PC-3 (cell line): ENCODE data around the gene ASXL1. TPM values are rescaled to one million over a fixed set of nuclear protein-coding genes. Genes with fewer than 3 reads are reported as not detected.

Experiments used
- ATAC-seq: fragments of 200-7000 bp; cut with Tn5 transposase; 2 replicates; pipeline ENCODE4 v1.9.1; 2020; ENCODE audit warnings: mild to moderate bottlenecking, moderate library complexity
- BruUV-seq: library from RNA; stranded (reverse); fragments of 400-500 nt; replicated peaks from 2 replicates; lab custom pipeline; 2021; lab: Mats Ljungman, UMichigan
- CTCF ChIA-PET: fragments of 300-600 bp; sonication (Branson Sonifier 250); formaldehyde crosslinking; loops from one replicate; lab custom pipeline; 2022; ENCODE audit warnings: antibody characterized with exemption; lab: Charles Lee
- POLR2A ChIA-PET: fragments of 300-600 bp; sonication (Branson Sonifier 250); formaldehyde crosslinking; loops from one replicate; lab custom pipeline; 2022; ENCODE audit warnings: antibody characterized with exemption; ENCODE audit not compliant: unreplicated experiment; lab: Charles Lee
- DNase-seq: peaks from one replicate; pipeline ENCODE4 v3.0.0-alpha.2; 2015
- H2AFZ ChIP-seq: fragments of 300-600 bp; sonication (generic); 2 replicates; pipeline ENCODE4 v1.6.0; 2016; ENCODE audit warnings: antibody characterized with exemption, low read length
- H3F3A ChIP-seq: fragments of 300-600 bp; sonication (generic); one replicate; pipeline ENCODE4 v1.6.0; 2017; ENCODE audit warnings: antibody characterized with exemption, low read length, control low read depth, mild to moderate bottlenecking; ENCODE audit not compliant: unreplicated experiment
- H3K27ac ChIP-seq: fragments of 300-600 bp; sonication (generic); 2 replicates; pipeline ENCODE4 v1.5.1; 2016; ENCODE audit warnings: mild to moderate bottlenecking, low read length
- H3K27me3 ChIP-seq: fragments of 300-600 bp; sonication (generic); 2 replicates; pipeline ENCODE4 v1.6.1; 2016; ENCODE audit warnings: low read length, mixed read lengths
- H3K36me3 ChIP-seq: fragments of 300-600 bp; sonication (generic); 2 replicates; pipeline ENCODE4 v1.6.1; 2016; ENCODE audit warnings: low read depth, mixed run types, low read length, mixed read lengths
- H3K4me1 ChIP-seq: fragments of 300-600 bp; sonication (generic); 2 replicates; pipeline ENCODE4 v1.5.1; 2016; ENCODE audit warnings: low read length; ENCODE audit not compliant: insufficient read depth
- H3K4me2 ChIP-seq: fragments of 300-600 bp; sonication (generic); 2 replicates; pipeline ENCODE4 v1.6.0; 2016; ENCODE audit warnings: low read length
- H3K4me3 ChIP-seq: fragments of 300-600 bp; sonication (generic); 2 replicates; pipeline ENCODE4 v1.5.1; 2016; ENCODE audit warnings: mild to moderate bottlenecking, low read length, mixed read lengths
- H3K79me2 ChIP-seq: fragments of 300-600 bp; sonication (generic); 2 replicates; pipeline ENCODE4 v1.6.1; 2017; ENCODE audit warnings: low read length, mixed read lengths
- H3K9ac ChIP-seq: fragments of 300-600 bp; sonication (generic); 2 replicates; pipeline ENCODE4 v1.6.0; 2016; ENCODE audit warnings: mild to moderate bottlenecking, low read length
- H3K9me2 ChIP-seq: fragments of 300-600 bp; sonication (generic); replicated peaks from 2 replicates; pipeline ENCODE4 v1.6.1; 2016; ENCODE audit warnings: mixed run types, low read length, mixed read lengths
- H3K9me3 ChIP-seq: fragments of 300-600 bp; sonication (generic); 2 replicates; pipeline ENCODE4 v1.6.1; 2016; ENCODE audit warnings: low read length, mixed read lengths
- H4K20me1 ChIP-seq: fragments of 300-600 bp; sonication (generic); 2 replicates; pipeline ENCODE4 v1.6.1; 2016; ENCODE audit warnings: low read length, mixed read lengths
- CTCF ChIP-seq: fragments of 300-600 bp; sonication (generic); conservative IDR thresholded peaks from 2 replicates; pipeline ENCODE4 v1.5.1; 2017; ENCODE audit warnings: antibody characterized with exemption, low read depth, mild to moderate bottlenecking, low read length
- EZH2 ChIP-seq: fragments of 300-600 bp; sonication (generic); IDR thresholded peaks from one replicate; pipeline ENCODE4 v1.6.1; 2017; ENCODE audit warnings: antibody characterized with exemption, mild to moderate bottlenecking, low read length; ENCODE audit not compliant: unreplicated experiment
- EZH2phosphoT487 ChIP-seq: fragments of 300-600 bp; sonication (generic); IDR thresholded peaks from 2 replicates; pipeline ENCODE4 v1.6.1; 2018; ENCODE audit warnings: mild to moderate bottlenecking, antibody characterized with exemption, low read length, borderline replicate concordance
- intact Hi-C: fragments of 100-400 bp; cut with micrococcal nuclease; formaldehyde crosslinking; loops from 2 replicates; pipeline ENCODE4 v1.9.0; 2023
- total RNA-seq: library from RNA; depleted of rRNA; stranded (reverse); fragments of >200 nt; gene quantifications from 2 replicates; pipeline ENCODE4 v1.2.3, GENCODE V29; 2014

ASXL1 gene
- total RNA-seq, 1 experiment from 2014 or later: 42.8 TPM

- intact Hi-C loops: loop anchor here (10.0 kb wide), 1 partner anchor 107 kb away; no protein-coding TSS in a partner anchor
- Histone ChIP-seq H2AFZ (no peak overlapping the region), H3K4me2 (no peak overlapping the region), H3K9ac (no peak overlapping the region), H3K79me2 (no peaks in the 10 kb centered on the region), H3K4me3 (no peak overlapping the region), H3K4me1 (no peaks in the 10 kb centered on the region), H3K9me3 (no peaks in the 10 kb centered on the region), H3K27me3 (no peaks in the 10 kb centered on the region), H3F3A (no peaks in the 10 kb centered on the region), H3K36me3 (peaks cover 29% of the 10 kb centered on the region), H3K27ac (no peak overlapping the region), H4K20me1 (no peaks in the 10 kb centered on the region), H3K9me2 (no peaks in the 10 kb centered on the region)
- TF ChIP-seq CTCF (no peak), EZH2 (no peak), EZH2phosphoT487 (no peak)
- ChIA-PET CTCF (no interaction called here), POLR2A (no interaction called here)
- DNase-seq (no peak), ATAC-seq (no peak)
- BruUV-seq: no TSS peak
Measured at GRCh38 chr20:32441638-32442037, 83.5 kb downstream of the ASXL1 start.

GRCh38 chr20:32442630-32443373 is 84.7 kb downstream of the ASXL1 start:
- no peaks in the 10 kb centered on the region for H3K79me2 ChIP-seq
- peaks cover 19% of the 10 kb centered on the region for H3K36me3 ChIP-seq
- peak; percentile 33; the same call in 1 of the 2 replicates for ATAC-seq
- BruUV-seq: no TSS peak
- TF ChIP-seq CTCF (no peak), EZH2phosphoT487 (no peak), EZH2 (no peak)
- no peak overlapping the region for H3K9ac ChIP-seq
- no peaks in the 10 kb centered on the region for H4K20me1 ChIP-seq
- H3K4me3 ChIP-seq: no peak overlapping the region
- intact Hi-C loops: loop anchor here (10.0 kb wide), 1 partner anchor 108 kb away; no protein-coding TSS in a partner anchor
- H3K4me2 ChIP-seq: no peak overlapping the region
- no peaks in the 10 kb centered on the region for H3K9me2 ChIP-seq
- no peaks in the 10 kb centered on the region for H3K27me3 ChIP-seq
- no peaks in the 10 kb centered on the region for H3K4me1 ChIP-seq
- no peaks in the 10 kb centered on the region for H3F3A ChIP-seq
- POLR2A ChIA-PET: no interaction called here
- DNase-seq: no peak
- CTCF ChIA-PET: no interaction called here
- H2AFZ ChIP-seq: no peak overlapping the region
- no peak overlapping the region for H3K27ac ChIP-seq
- H3K9me3 ChIP-seq: no peaks in the 10 kb centered on the region

- H3K9me3 ChIP-seq: no peaks in the 10 kb centered on the region
- H4K20me1 ChIP-seq: no peaks in the 10 kb centered on the region
- no peaks in the 10 kb centered on the region for H3K79me2 ChIP-seq
- ChIA-PET CTCF (no interaction called here), POLR2A (no interaction called here)
- H3K27me3 ChIP-seq: no peaks in the 10 kb centered on the region
- no peak overlapping the region for H2AFZ ChIP-seq
- no peaks in the 10 kb centered on the region for H3F3A ChIP-seq
- H3K4me3 ChIP-seq: no peak overlapping the region
- ATAC-seq (no peak), DNase-seq (no peak)
- no peak overlapping the region for H3K4me2 ChIP-seq
- peaks cover 13% of the 10 kb centered on the region for H3K36me3 ChIP-seq
- no peaks in the 10 kb centered on the region for H3K4me1 ChIP-seq
- intact Hi-C loops: loop anchor here (10.0 kb wide), 1 partner anchor 109 kb away; no protein-coding TSS in a partner anchor
- no peak for TF ChIP-seq EZH2phosphoT487
- no peak for TF ChIP-seq CTCF
- no peak for TF ChIP-seq EZH2
- no peaks in the 10 kb centered on the region for H3K9me2 ChIP-seq
- BruUV-seq: no TSS peak
- no peak overlapping the region for H3K27ac ChIP-seq
- no peak overlapping the region for H3K9ac ChIP-seq
Measured at GRCh38 chr20:32443386-32443974, 85.3 kb downstream of the ASXL1 start.
